Left lung (tissue), 10 donors: ENCODE data around the gene KRTAP10-7. TPM values are rescaled to one million over a fixed set of nuclear protein-coding genes. Genes with fewer than 3 reads are reported as not detected.

Experiments used
- ATAC-seq: fragments of 200-7000 bp; cut with Tn5 transposase; one replicate; pipeline ENCODE4 v1.9.1; 2020; ENCODE audit warnings: moderate library complexity
- DNase-seq, 4 donors: peaks; one replicate each; pipeline ENCODE4 v3.0.0-alpha.2; 2013 to 2020
- H3K27ac ChIP-seq, 2 donors: fragments of 200-600 bp; sonication (generic) in 1 of 2; one replicate each; pipeline versions ENCODE4 v1.5.0 to v1.8.0; 2020 to 2021
- H3K27me3 ChIP-seq, 2 donors: fragments of 200-600 bp; sonication (generic) in 1 of 2; one replicate each; pipeline versions ENCODE4 v1.5.0 to v1.8.0; 2020 to 2021
- H3K36me3 ChIP-seq, 2 donors: fragments of 200-600 bp; sonication (generic) in 1 of 2; one replicate each; pipeline versions ENCODE4 v1.5.0 to v1.8.0; 2020 to 2021
- H3K4me1 ChIP-seq, 2 donors: fragments of 200-600 bp; one replicate each; pipeline ENCODE4 v1.8.0; 2021
- H3K4me3 ChIP-seq, 2 donors: fragments of 200-600 bp; sonication (generic) in 1 of 2; one replicate each; pipeline versions ENCODE4 v1.5.0 to v1.8.0; 2020 to 2021; ENCODE audit warnings: mild to moderate bottlenecking in 1 of 2
- H3K9me3 ChIP-seq, 2 donors: fragments of 200-600 bp; sonication (generic) in 1 of 2; one replicate each; pipeline versions ENCODE4 v1.5.0 to v1.8.0; 2020 to 2021
- CTCF ChIP-seq, 2 donors: fragments of 200-600 bp; sonication (generic) in 1 of 2; IDR thresholded peaks; one replicate each; pipeline versions ENCODE4 v1.5.0 to v1.8.0; 2021; ENCODE audit warnings: antibody characterized with exemption in 2 of 2
- intact Hi-C, 2 donors: fragments of 100-400 bp; cut with DNase I; formaldehyde crosslinking; loops; one replicate each; pipeline versions ENCODE4 v1.11.2 to v1.14.2; 2022
- polyA plus RNA-seq, 6 donors: library from polyadenylated mRNA; unstranded; fragments of 120-200 nt; gene quantifications; one replicate each; pipeline ENCODE4 v1.2.1, GENCODE V29; 2013; ENCODE audit not compliant: insufficient read length in 6 of 6
- total RNA-seq, 2 donors: library from RNA; stranded (reverse); fragmentation: NEBNext Ultra II Directional; extraction: Animal tissue kit (Norgen Biotek cat#: 25700); gene quantifications; one replicate each; pipeline ENCODE4 v1.2.1, GENCODE V29; 2021
- donor health status: DM: no; HTN: yes; CAD: no.
- donor health status: DM: no; HTN: no; CAD: no.

Gene KRTAP10-7
- total and polyA plus RNA-seq, 8 donors, result not detected

DNA sequence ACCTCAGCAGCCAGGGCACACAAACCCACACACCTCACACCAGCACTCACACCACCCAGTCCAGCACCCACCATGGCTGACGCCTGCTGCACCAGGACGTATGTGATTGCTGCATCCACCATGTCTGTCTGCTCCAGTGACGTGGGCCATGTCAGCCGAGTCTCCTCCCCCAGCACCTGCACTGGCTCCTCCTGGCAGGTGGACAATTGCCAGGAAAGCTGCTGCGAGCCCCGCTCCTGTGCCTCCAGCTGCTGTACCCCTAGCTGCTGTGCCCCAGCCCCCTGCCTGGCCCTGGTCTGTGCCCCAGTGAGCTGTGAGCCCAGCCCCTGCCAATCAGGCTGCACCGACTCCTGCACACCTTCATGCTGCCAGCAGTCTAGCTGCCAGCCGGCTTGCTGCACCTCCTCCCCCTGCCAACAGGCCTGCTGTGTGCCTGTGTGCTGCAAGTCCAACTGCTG lies 11.7 kb downstream of the KRTAP10-7 start, which contains the start of gene KRTAP10-8:
Gene KRTAP10-8, plus strand, starts transcription at position 51 of the 458 bp plus-strand sequence. Its CDS starts 22 bp downstream, at position 73.
- TF ChIP-seq CTCF (IDR thresholded peaks at IDR 0.05), result no peak
- H3K4me1 ChIP-seq, result no peaks in the 10 kb centered on the region
- no peak within 1 kb of the TSS for H3K27ac ChIP-seq
- DNase-seq (peak in 1 of 4 donors; percentile 56), ATAC-seq (no peak)
- peaks cover 0 to 27% of the 10 kb centered on the region in 2 donors for H3K9me3 ChIP-seq
- H3K27me3 ChIP-seq, result peaks cover 0 to 36% of the 10 kb centered on the region in 2 donors
- H3K36me3 ChIP-seq, result no peaks in the 10 kb centered on the region
- H3K4me3 ChIP-seq, result no peak within 1 kb of the TSS
- intact Hi-C loops, result no loop called here

- intact Hi-C loops, result no loop called here
- H3K4me3 ChIP-seq, result no peak overlapping the region
- H3K4me1 ChIP-seq, result no peaks in the 10 kb centered on the region
- ATAC-seq (no peak), DNase-seq (peak in 1 of 4 donors; percentile 78)
- TF ChIP-seq CTCF (IDR thresholded peaks at IDR 0.05), result no peak
- H3K27ac ChIP-seq, result no peak overlapping the region
- no peaks in the 10 kb centered on the region for H3K36me3 ChIP-seq
- peaks cover 0 to 36% of the 10 kb centered on the region in 2 donors for H3K27me3 ChIP-seq
- H3K9me3 ChIP-seq, result peaks cover 0 to 27% of the 10 kb centered on the region in 2 donors
Observed at GRCh38 chr21:44612669-44613229, 12.4 kb downstream of the KRTAP10-7 start.

- intact Hi-C loops, result no loop called here
- DNase-seq (peak in 1 of 4 donors; percentile 57), ATAC-seq (no peak)
- Histone ChIP-seq H3K4me1 (no peaks in the 10 kb centered on the region), H3K36me3 (no peaks in the 10 kb centered on the region), H3K27me3 (peaks cover 0 to 36% of the 10 kb centered on the region in 2 donors), H3K27ac (no peak overlapping the region), H3K9me3 (peaks cover 0 to 27% of the 10 kb centered on the region in 2 donors), H3K4me3 (no peak overlapping the region)
- TF ChIP-seq CTCF (IDR thresholded peaks at IDR 0.05), result no peak
Observed at GRCh38 chr21:44613386-44614155, 13.2 kb downstream of the KRTAP10-7 start.

DNA sequence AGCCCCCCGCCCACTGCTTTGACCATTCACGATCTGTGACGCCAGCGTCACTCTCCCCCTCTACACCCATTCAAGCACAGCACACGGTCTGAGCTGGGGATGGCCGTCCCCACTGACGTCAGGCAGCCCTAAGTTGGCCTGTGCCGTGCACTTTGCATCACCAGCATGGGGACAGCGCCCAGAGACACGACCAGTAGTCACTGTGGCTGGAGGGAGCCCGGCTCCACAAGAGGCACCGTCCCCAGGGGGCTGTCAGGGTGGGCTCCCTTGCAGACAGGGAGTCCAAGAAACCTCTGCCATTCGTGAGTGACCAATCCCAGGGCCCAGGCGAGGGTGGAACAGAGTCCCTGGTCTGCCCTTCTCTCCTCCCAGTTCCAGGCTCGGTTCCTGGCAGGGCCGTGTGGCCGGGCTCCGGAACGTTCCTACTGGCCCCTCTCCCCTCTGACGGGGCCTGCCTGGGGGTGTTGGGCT lies 13.8 kb downstream of the KRTAP10-7 start:
- Histone ChIP-seq H3K4me3 (no peak overlapping the region), H3K36me3 (no peaks in the 10 kb centered on the region), H3K4me1 (no peaks in the 10 kb centered on the region), H3K9me3 (peaks cover 0 to 27% of the 10 kb centered on the region in 2 donors), H3K27ac (no peak overlapping the region), H3K27me3 (peaks cover 0 to 36% of the 10 kb centered on the region in 2 donors)
- TF ChIP-seq CTCF (IDR thresholded peaks at IDR 0.05), result no peak
- DNase-seq (peak in 1 of 4 donors; percentile 60), ATAC-seq (no peak)
- intact Hi-C loops, result no loop called here

- intact Hi-C loops, result no loop called here
- H3K9me3 ChIP-seq, result peaks cover 0 to 23% of the 10 kb centered on the region in 2 donors
- DNase-seq (peak in 1 of 4 donors; percentile 64), ATAC-seq (no peak)
- no peak overlapping the region for H3K27ac ChIP-seq
- H3K4me3 ChIP-seq, result no peak overlapping the region
- H3K4me1 ChIP-seq, result no peaks in the 10 kb centered on the region
- TF ChIP-seq CTCF (IDR thresholded peaks at IDR 0.05), result no peak
- no peaks in the 10 kb centered on the region for H3K36me3 ChIP-seq
- H3K27me3 ChIP-seq, result peaks cover 0 to 36% of the 10 kb centered on the region in 2 donors
Observed at GRCh38 chr21:44614961-44615391, 14.6 kb downstream of the KRTAP10-7 start.
